ENCODE results near the gene PARP12.

DNA sequence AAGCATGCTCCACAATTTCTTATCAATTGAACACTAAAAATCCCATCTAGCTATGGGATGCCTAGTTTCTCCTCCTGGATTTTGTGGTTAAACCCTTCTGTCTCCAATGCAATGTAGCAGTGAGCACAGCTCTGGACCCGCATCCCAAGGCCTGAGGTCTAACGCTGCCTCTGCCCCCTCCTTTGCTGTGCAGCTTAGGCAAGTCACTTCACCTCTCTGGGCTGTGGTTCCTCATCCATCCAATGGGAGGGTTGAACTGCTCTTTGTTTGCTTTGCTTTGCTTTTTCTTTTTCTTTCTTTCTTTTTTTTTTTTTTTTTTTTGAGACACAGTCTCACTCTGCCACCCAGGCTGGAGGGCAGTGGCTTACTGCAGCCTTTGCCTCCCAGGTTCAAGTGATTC lies 69.2 kb downstream of the PARP12 start:
- TF ChIP-seq, protein P1, sequence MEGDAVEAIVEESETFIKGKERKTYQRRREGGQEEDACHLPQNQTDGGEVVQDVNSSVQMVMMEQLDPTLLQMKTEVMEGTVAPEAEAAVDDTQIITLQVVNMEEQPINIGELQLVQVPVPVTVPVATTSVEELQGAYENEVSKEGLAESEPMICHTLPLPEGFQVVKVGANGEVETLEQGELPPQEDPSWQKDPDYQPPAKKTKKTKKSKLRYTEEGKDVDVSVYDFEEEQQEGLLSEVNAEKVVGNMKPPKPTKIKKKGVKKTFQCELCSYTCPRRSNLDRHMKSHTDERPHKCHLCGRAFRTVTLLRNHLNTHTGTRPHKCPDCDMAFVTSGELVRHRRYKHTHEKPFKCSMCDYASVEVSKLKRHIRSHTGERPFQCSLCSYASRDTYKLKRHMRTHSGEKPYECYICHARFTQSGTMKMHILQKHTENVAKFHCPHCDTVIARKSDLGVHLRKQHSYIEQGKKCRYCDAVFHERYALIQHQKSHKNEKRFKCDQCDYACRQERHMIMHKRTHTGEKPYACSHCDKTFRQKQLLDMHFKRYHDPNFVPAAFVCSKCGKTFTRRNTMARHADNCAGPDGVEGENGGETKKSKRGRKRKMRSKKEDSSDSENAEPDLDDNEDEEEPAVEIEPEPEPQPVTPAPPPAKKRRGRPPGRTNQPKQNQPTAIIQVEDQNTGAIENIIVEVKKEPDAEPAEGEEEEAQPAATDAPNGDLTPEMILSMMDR (IDR thresholded peaks at IDR 0.05; ENCODE audit: insufficient read depth, low read depth, low read length) = no peak
- TF ChIP-seq EZH2 (IDR thresholded peaks at IDR 0.05; ENCODE audit: insufficient read depth, low read length) = no peak
